GM18870 (cell line): ENCODE measurements around the gene SH3RF1.
"Not testable (repeated sequence)": the region's sequence is repeated elsewhere in the genome, so short reads cannot be mapped to it uniquely, and the experiment has no call there.

ENCODE experiments used
- ATAC-seq: cut with Tn5 transposase; IDR thresholded peaks from one replicate; pipeline ENCODE4 v1.9.1; 2021; ENCODE audit warnings: moderate library complexity; ENCODE audit not compliant: unreplicated experiment

Gene SH3RF1

DNA sequence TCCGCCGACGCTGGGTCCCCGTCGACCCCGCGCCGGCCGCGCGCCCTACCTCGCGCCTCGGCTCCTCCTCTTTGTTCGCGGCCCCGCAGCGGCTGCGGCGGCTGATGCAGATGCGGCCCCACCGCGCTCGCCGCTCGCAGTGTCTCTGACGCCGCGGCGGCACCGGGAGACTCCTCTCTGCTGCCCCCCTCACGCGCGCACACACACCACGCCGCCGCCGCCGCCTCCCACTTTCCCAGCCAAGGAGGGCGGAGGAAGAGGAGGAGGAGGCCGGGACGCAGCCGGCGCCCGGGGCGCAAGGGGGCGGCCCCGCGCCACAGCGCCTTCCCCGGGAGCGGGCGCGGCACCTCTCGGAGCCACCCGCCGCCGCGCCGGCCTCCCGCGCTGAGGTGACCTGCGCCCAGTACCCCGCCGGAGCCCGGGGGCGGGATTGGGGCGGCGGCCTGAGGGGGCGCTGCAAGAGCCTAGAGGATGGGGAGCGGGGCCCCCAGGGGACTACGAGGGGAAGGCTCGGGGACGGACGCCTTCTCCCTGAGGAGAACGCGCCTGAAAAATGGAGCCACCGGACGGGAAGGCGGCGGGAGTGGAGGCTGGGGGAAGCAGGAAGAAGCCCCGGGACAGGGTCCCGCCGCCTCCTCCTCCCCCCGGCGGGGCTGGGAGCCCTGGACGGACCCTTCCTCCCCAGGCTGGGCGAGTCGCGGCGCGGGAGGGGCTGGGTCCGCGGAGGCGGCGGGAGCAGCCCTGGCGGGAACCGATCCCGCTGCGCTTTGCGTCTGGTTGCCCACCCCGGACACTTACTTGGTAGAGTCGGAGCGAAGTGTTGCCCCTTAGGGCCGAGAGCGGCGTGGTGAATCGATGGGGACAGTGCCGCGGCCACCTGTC is at the start of gene SH3RF1:
Gene SH3RF1 (minus strand): TSS at position 147 of the 882 bp plus-strand sequence. CDS start 1,744 bp downstream, outside the sequence.
- peak; percentile 33 for ATAC-seq

DNA sequence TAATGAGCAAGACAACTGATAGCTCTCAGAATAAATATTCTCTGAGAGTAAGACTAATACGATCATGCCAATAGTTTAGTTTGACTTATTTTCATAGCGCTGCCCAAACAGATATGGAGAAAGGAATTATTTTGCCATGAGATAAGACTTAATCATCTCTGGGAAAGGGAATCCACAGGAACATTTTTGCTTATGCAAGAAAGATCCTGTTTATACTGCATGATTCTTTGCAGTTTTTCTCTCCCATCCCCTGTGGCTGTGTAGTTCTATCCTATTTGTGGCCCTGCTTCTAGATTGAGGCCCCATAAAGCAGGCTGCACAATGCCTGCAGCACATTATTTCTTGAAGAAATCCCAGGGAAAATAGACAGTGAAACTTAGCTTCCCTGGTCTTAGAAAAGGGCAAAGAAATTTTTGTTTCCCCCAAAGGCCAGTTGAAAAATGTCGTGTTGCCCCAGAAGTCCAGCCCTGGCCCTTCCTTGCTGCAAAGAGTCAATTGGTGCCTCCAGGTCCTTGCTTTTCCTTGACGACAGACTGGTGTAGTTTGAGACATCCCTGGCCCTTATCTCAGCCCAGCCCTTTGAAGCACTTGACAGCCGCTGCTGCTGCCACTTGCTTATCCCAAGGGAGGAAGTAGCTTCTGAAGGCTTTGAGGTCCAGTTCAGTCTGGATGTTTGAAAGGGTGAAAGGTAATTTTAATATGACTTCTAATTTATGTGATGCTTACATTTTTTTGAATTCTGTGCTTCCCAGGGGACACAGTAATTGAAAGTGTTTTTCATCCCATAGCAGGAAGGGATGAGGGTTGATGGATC is 45.0 kb upstream of the SH3RF1 start:
- ATAC-seq, result no peak

GRCh38 chr4:169314906-169315305 is 44.1 kb upstream of the SH3RF1 start:
- no peak for ATAC-seq

DNA sequence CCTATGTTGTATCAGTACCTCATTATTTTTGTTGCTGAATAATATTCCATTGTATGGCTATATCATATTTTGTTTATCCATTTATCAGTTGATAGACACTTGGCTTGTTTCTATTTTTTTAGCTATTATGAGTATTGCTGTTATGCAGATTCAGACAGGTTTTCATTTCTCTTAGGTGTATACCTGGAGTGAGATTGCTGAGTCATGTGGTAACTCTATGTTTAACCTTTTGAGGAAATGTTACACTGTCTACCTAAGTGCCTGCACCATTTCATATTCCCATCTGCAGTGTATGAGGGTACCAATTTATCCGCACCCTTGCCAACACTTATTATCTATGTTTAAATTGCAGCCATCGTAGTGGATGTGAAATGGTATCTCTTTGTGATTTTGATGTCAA is 43.0 kb upstream of the SH3RF1 start:
- no peak for ATAC-seq

DNA sequence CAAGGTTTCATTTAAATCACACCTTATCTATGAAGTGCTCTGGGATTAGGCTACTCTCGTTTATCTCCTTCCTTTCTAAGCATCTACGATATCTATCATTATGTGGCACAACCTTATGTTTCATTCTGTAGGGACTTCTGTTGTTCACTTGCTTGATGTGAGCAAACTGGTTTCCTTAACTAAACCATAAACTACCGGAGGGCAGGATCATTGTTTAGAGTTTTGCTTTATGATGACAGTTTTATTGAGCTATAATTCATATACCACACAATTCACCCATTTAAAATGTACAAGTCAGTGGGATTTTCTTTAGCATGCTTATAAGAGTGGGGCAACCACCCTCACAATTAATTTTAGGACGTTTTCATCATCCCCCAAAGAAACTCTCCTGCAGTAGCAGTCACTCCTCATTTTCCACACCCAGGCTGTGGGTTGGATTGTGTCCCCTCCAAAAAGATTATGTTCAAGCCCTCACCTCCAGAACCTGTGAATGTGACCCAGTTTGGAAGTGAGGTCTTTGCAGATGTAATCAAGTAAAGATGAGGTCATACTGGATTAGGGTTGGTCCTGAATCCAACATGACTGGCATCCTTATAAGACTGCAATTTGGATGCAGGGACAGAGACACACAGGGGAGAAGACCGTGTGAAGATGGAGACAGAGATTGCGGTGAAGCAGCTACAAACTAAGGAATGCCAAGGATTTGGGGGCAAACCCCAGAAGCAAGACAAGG is 42.1 kb upstream of the SH3RF1 start:
- ATAC-seq, result no peak

GRCh38 chr4:169311643-169312365 is 41.0 kb upstream of the SH3RF1 start:
- no peak for ATAC-seq

GRCh38 chr4:169309326-169309967 is 38.7 kb upstream of the SH3RF1 start:
- ATAC-seq, result no peak

GRCh38 chr4:169307576-169307975 is 36.8 kb upstream of the SH3RF1 start:
- no peak for ATAC-seq

- ATAC-seq, result no peak
Observed at GRCh38 chr4:169305651-169306050, 34.9 kb upstream of the SH3RF1 start.

DNA sequence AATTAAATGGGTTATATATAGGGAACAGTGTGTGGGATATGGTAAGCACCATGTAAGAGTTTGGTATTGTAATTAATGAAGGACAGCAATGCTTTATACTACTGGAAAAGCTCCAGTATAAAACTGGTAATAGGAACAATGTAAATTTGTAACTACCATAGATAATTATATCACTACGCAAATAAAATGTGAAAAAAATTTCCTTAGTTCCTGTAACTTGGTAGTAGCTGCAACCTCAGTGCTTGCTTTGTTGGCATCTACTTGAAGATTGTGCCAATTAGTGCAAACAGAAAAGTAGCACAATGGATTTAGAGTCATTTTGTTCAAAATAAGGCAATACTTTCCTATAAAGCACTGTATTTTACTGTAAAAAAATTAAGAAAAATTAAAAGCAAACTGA is 34.4 kb upstream of the SH3RF1 start:
- no peak for ATAC-seq

DNA sequence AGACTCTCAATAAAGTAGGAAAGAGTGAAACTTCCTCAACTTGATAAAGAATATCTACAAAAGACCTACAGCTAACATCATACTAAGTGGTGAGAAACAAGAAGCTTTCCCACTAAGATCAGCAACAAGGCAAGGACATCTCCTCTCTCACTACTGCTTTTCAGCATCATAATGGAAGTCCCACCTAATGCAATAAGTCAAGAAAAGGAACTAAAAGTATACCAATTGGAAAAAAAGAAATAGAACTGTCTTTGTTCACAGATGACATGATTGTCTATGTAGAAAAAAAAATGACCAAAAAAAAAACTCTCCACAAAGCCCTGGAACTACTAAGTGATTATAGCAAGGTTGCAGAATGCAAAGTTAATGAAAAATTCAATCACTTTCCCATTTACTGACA is 25.1 kb upstream of the SH3RF1 start:
- ATAC-seq, result peak; percentile 43

DNA sequence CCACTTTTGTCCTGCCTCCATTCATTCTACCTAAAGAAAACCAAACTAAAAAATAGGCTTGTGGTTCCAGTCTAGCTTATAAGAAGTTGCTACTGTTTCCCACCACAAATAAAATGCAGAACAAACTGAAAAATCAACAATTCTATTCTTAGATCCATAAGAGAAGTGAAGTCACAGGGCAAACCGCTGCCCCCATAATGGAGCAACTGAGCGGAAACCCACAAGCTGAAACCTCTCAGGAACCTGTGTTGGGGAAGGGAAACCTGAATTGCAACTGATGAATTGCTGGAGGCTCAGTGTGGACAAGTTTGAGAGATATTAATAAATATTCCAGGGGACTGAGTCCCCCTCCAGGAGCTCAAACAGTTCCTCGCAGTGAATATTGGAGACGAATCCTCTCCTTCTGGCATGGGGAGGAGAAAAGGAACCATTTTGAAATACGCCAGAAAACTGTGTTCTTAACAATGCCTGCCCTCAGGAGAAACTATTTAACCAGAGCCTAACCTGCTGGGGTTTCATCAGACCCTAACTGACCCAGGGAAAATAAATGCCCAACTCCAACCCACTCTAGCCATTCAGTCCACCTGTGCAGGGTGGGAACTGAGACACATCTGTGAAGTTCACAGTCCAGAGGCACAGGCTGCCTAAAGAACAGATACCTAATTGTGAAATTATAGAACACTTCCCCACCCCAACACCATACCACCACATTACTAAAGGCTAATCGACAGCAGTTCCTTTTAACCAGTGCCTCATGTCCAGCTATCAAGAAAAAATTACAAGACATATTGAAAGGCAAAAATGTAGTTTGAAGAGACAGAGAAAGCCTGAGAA is 22.8 kb upstream of the SH3RF1 start:
- ATAC-seq, result peak; percentile 88

GRCh38 chr4:169287983-169288382 is 17.2 kb upstream of the SH3RF1 start:
- not testable (repeated sequence) for ATAC-seq

DNA sequence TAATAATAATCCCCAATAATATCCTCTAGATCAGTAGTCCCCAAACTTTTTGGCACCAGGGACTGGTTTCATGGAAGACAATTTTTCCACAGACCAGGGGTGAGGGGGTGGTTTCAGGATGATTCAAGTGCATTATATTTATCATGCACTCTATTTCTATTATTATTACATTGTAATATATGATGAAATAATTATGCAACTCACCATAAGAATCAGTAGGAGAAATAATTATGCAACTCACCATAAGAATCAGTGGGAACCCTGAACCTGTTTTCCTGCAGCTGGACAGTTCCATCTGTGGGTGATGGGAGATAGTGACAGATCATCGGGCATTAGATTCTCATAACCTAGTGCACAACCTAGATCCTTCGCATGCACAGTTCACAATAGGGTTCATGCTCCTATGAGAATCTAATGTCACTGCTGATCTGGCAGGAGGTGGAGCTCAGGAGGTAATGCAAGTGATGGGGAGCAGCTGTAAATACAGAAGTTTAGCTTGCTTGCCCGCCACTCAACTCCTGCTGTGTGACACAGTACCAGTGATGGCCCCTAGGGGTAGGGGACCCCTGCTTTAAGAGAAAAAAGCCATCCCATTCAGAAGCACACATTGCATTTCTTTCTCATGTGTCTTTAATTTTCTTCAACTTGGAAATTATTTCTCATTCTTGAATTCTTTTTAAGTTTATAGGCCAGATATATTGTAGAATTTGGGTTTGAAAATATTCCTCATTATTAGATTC is 16.0 kb upstream of the SH3RF1 start:
- ATAC-seq, result no peak

DNA sequence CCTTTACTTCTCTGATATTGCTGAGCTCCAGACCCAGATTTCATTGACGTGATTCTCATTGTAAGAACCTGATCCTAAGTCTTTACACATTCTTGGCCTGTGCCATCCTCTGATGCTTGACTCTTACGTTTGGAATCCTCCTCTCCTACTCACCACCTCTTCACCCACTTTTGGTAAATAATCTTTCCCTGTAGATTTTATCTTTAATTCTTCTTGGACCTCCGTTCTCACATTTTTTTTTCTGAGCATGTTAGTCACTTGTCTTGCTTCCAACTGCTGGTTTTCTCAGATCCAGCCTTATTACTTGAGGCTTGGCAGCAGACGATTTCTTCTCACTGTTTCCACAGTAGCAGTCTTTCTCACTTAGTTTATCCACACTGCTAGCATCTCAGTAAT is 12.4 kb upstream of the SH3RF1 start:
- no peak for ATAC-seq

DNA sequence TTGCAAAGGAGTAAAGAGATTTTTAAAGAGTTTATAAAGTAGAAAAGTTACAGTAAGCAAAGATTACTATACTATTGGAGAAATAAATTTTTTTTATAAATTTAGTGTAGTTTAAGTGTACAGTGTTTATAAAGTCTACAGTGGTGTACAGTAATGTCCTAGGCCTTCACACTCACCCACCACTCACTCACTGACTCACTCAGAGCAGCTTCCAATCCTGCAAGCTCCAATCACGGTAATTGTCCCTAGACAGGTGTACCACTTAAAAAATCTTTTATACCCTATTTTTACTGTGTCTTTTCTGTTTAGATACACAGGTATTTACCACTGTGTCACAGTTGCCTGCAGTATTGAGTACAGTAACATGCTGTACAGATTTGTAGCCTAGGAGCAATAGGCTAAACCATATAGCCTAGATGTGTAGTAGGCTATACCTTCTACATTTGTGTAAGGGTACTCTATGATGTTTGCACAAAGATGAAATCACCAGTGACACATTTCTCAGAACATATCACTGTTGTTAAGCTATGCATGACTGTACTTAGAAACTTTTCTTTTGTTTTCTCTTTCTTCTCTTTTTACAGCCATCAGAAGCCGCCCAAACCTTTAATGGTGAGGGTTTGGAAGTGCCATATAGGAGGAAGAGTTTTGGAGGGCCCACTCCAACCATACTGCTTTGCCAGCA is 11.8 kb upstream of the SH3RF1 start:
- no peak for ATAC-seq

DNA sequence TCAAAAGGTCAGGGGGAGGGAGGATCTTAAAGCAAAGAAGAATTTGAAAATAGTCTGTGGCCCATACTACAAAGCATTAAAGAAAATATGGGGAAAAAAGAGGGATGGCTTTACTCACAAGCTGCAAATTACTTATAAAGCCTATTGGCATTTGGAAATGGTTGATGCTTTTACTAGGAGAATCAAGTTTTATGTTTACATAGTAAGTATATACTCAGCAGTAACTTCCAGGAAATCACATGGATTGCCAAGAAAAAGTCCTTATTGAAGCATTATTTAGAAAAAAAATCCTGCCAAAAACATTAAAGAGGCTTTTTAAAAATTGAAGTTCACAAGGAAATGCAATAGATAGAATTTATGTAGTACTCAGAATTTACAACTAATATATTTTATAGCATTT is 8.4 kb upstream of the SH3RF1 start:
- no peak for ATAC-seq

DNA sequence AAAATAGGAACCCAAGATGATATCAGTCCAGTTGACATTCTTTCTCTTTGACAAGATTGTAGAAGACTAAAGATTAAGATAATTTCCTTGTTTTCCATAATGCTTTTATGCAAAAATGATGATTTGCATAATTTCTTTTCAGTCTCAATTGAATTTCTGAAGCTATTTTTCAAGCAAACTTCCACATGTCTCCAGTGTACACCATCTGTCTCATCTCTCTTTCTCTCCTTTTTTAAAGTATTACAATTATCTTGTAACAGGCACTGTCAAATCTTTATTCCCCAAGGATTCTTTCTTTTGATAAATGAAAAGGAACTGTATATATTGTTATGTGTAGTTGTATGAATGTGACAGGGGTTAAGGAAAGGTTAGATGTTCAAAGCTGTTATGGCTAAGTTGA is 7.9 kb upstream of the SH3RF1 start:
- ATAC-seq, result no peak
